Panc1 (cell line): ENCODE results near the gene ANKRD10. TPM values are rescaled to one million over a fixed set of nuclear protein-coding genes. Genes with fewer than 3 reads are reported as not detected.

Experiments used
- ATAC-seq: fragments of 200-7000 bp; cut with Tn5 transposase; 2 replicates; pipeline ENCODE4 v1.9.1; 2020; ENCODE audit warnings: mild to moderate bottlenecking, moderate library complexity
- BruUV-seq: library from RNA; stranded (reverse); fragments of 400-500 nt; replicated peaks from 2 replicates; lab custom pipeline; 2021; lab: Mats Ljungman, UMichigan
- CTCF ChIA-PET: fragments of 300-600 bp; sonication (Branson Sonifier 250); formaldehyde crosslinking; loops from one replicate; lab custom pipeline; 2022; ENCODE audit warnings: antibody characterized with exemption; lab: Charles Lee
- POLR2A ChIA-PET: fragments of 300-600 bp; sonication (Branson Sonifier 250); formaldehyde crosslinking; loops from one replicate; lab custom pipeline; 2022; ENCODE audit warnings: antibody characterized with exemption; lab: Charles Lee
- DNase-seq: peaks from one replicate; pipeline ENCODE4 v3.0.0-alpha.2; 2010; ENCODE audit warnings: low read depth, low spot score
- H3K27ac ChIP-seq: 2 replicates; pipeline ENCODE4 v1.5.1; 2011; ENCODE audit warnings: mild to moderate bottlenecking, low read length, inconsistent platforms
- H3K27me3 ChIP-seq: fragments of 200-500 bp; sonication (Bioruptor generic); 2 replicates; pipeline ENCODE4 v1.6.0; 2014; ENCODE audit warnings: low read length, inconsistent platforms; ENCODE audit not compliant: control insufficient read depth, insufficient read depth
- H3K36me3 ChIP-seq: fragments of 200-500 bp; sonication (Bioruptor generic); 2 replicates; pipeline ENCODE4 v1.5.1; 2014; ENCODE audit warnings: inconsistent platforms, mild to moderate bottlenecking, low read length, moderate library complexity; ENCODE audit not compliant: control insufficient read depth, insufficient read depth
- H3K4me1 ChIP-seq: 2 replicates; pipeline ENCODE4 v1.5.1; 2011; ENCODE audit warnings: inconsistent platforms, mild to moderate bottlenecking, low read length, moderate library complexity; ENCODE audit not compliant: control insufficient read depth, insufficient read depth
- H3K4me3 ChIP-seq, 2 experiments: 2 replicates each; pipeline ENCODE4 v1.5.1; 2011 to 2012; ENCODE audit warnings: low read depth in 2 of 2, low read length in 2 of 2, mild to moderate bottlenecking in 2 of 2, inconsistent platforms in 1 of 2, moderate library complexity in 1 of 2
- H3K9me3 ChIP-seq: fragments of 200-500 bp; sonication (Bioruptor generic); 2 replicates; pipeline ENCODE4 v1.5.1; 2014; ENCODE audit warnings: low read depth, mild to moderate bottlenecking, inconsistent platforms, low read length, moderate library complexity; ENCODE audit not compliant: control insufficient read depth, insufficient read depth
- POLR2AphosphoS5 ChIP-seq: IDR thresholded peaks from 2 replicates; pipeline ENCODE4 v1.6.1; 2012; ENCODE audit warnings: mild to moderate bottlenecking, low read depth, low read length, moderate library complexity
- SIN3A ChIP-seq: IDR thresholded peaks from 2 replicates; pipeline ENCODE4 v1.6.1; 2012; ENCODE audit warnings: low read depth, mild to moderate bottlenecking, low read length, moderate library complexity, borderline replicate concordance; ENCODE audit not compliant: insufficient read depth
- TCF7L2 ChIP-seq: IDR thresholded peaks from 2 replicates; pipeline ENCODE4 v1.6.1; 2011; ENCODE audit warnings: mild to moderate bottlenecking, low read depth, low read length, inconsistent platforms
- in situ Hi-C: cut with HindIII; loops from 2 replicates; pipeline ENCODE4 v1.10.0; 2016; ENCODE audit warnings: low sequenced_read_pairs, low pct_unique_long_range_greater_than_20kb
- intact Hi-C: fragments of 100-400 bp; cut with micrococcal nuclease; formaldehyde crosslinking; loops from one replicate; pipeline ENCODE4 v1.10.0; 2022; ENCODE audit not compliant: unreplicated experiment
- total RNA-seq: library from RNA; stranded (reverse); gene quantifications from one replicate; pipeline ENCODE4 v1.2.1, GENCODE V29; 2021; ENCODE audit not compliant: unreplicated experiment
- TF ChIP-seq, protein P1 (sequence below): fragments of 450-650 bp; IDR thresholded peaks from 2 replicates; pipeline ENCODE4 v1.5.1; 2017; ENCODE audit warnings: mild to moderate bottlenecking
- TF ChIP-seq, protein P2 (sequence below), 2 experiments: IDR thresholded peaks; 2 replicates each; pipeline ENCODE4 v1.6.1; 2011 to 2012; ENCODE audit warnings: low read depth in 2 of 2, control low read depth in 1 of 2, low read length in 1 of 2, mild to moderate bottlenecking in 1 of 2, moderate library complexity in 1 of 2; ENCODE audit not compliant: insufficient read depth in 1 of 2

ANKRD10 gene
- total RNA-seq, 1 experiment from 2014 or later: 76.8 TPM

DNA sequence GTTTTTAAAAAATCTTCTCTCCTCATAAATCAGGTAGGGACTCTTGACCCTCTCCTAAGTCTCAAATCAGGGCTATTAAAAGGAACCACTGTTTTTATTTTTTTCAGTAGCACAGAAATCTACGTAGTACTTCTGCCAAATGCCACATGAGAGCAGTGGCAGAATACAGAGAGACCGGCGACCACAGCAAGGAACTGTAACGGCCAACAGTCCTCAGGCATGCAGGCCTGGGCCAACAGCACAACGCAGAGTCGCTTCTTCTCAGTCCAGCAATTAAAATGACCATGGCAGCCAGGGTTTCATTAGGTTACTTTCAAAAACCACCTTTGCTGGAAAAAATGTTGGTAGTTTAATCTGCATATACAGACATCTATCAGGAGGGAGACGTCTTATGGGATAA, 34.2 kb downstream of the ANKRD10 start:
- CTCF ChIA-PET: no interaction called here

DNA sequence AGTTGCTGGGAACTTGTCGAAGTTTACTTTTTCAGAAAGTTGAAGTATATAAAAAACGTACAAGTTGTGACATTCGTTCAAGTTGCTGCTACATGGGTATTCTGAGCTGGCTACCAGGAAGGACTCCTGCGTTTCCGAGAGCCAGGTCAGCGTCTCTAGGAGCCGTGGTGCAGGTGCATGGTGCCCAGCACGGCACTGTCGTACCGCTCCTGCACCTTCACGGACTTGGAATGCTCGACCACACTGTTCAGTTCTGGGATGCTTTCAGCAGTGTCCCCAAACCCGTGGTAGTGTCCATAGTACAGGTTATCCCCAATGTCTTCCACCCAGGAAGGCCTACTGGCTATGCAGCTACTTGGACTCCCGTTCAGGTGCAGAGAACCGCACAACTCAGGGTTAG, 35.4 kb downstream of the ANKRD10 start:
- no peaks in the 10 kb centered on the region for H3K9me3 ChIP-seq
- CTCF ChIA-PET: no interaction called here
- no peak overlapping the region for H3K4me3 ChIP-seq
- no peak for ATAC-seq
- H3K27me3 ChIP-seq: no peaks in the 10 kb centered on the region
- POLR2A ChIA-PET: no interaction called here
- TF ChIP-seq, protein P1, sequence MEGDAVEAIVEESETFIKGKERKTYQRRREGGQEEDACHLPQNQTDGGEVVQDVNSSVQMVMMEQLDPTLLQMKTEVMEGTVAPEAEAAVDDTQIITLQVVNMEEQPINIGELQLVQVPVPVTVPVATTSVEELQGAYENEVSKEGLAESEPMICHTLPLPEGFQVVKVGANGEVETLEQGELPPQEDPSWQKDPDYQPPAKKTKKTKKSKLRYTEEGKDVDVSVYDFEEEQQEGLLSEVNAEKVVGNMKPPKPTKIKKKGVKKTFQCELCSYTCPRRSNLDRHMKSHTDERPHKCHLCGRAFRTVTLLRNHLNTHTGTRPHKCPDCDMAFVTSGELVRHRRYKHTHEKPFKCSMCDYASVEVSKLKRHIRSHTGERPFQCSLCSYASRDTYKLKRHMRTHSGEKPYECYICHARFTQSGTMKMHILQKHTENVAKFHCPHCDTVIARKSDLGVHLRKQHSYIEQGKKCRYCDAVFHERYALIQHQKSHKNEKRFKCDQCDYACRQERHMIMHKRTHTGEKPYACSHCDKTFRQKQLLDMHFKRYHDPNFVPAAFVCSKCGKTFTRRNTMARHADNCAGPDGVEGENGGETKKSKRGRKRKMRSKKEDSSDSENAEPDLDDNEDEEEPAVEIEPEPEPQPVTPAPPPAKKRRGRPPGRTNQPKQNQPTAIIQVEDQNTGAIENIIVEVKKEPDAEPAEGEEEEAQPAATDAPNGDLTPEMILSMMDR: no peak
- TF ChIP-seq, protein P2, sequence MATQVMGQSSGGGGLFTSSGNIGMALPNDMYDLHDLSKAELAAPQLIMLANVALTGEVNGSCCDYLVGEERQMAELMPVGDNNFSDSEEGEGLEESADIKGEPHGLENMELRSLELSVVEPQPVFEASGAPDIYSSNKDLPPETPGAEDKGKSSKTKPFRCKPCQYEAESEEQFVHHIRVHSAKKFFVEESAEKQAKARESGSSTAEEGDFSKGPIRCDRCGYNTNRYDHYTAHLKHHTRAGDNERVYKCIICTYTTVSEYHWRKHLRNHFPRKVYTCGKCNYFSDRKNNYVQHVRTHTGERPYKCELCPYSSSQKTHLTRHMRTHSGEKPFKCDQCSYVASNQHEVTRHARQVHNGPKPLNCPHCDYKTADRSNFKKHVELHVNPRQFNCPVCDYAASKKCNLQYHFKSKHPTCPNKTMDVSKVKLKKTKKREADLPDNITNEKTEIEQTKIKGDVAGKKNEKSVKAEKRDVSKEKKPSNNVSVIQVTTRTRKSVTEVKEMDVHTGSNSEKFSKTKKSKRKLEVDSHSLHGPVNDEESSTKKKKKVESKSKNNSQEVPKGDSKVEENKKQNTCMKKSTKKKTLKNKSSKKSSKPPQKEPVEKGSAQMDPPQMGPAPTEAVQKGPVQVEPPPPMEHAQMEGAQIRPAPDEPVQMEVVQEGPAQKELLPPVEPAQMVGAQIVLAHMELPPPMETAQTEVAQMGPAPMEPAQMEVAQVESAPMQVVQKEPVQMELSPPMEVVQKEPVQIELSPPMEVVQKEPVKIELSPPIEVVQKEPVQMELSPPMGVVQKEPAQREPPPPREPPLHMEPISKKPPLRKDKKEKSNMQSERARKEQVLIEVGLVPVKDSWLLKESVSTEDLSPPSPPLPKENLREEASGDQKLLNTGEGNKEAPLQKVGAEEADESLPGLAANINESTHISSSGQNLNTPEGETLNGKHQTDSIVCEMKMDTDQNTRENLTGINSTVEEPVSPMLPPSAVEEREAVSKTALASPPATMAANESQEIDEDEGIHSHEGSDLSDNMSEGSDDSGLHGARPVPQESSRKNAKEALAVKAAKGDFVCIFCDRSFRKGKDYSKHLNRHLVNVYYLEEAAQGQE (IDR thresholded peaks at IDR 0.05; ENCODE audit: insufficient read depth in 1 of 2, low read depth in 2 of 2, low read length in 1 of 2): no peak
- no peak for TF ChIP-seq SIN3A
- no peak for TF ChIP-seq POLR2AphosphoS5
- TF ChIP-seq TCF7L2: no peak
- no peak overlapping the region for H3K27ac ChIP-seq
- in situ Hi-C loops: no loop called here
- intact Hi-C loops: no loop called here
- no peak for DNase-seq
- H3K4me1 ChIP-seq: peaks cover 5% of the 10 kb centered on the region
- no TSS peak for BruUV-seq
- H3K36me3 ChIP-seq: no peaks in the 10 kb centered on the region

More for the DNA sequence above, 34.2 kb downstream of the ANKRD10 start:
- DNase-seq (no peak), ATAC-seq (no peak)
- Histone ChIP-seq H3K36me3 (no peaks in the 10 kb centered on the region), H3K27ac (no peak overlapping the region), H3K4me1 (no peaks in the 10 kb centered on the region), H3K9me3 (no peaks in the 10 kb centered on the region), H3K27me3 (no peaks in the 10 kb centered on the region), H3K4me3 (no peak overlapping the region)
- POLR2A ChIA-PET: no interaction called here
- TF ChIP-seq SIN3A (no peak), POLR2AphosphoS5 (no peak), TCF7L2 (no peak)
- TF ChIP-seq, protein P1: no peak
- TF ChIP-seq, protein P2 (IDR thresholded peaks at IDR 0.05; ENCODE audit: insufficient read depth in 1 of 2, low read depth in 2 of 2, low read length in 1 of 2): no peak
- in situ Hi-C loops: no loop called here
- BruUV-seq: no TSS peak
- intact Hi-C loops: no loop called here
